ENCODE data around the gene MPZL1.

The MPZL1 gene

GRCh38 chr1:167751676-167752075 lies 29.9 kb downstream of the MPZL1 start:
- no peak for DNase-seq

GRCh38 chr1:167752219-167752985 lies 30.6 kb downstream of the MPZL1 start:
- no peak for DNase-seq

- DNase-seq: no peak
Observed at GRCh38 chr1:167755654-167756053, 33.9 kb downstream of the MPZL1 start.

GRCh38 chr1:167756730-167757405 lies 35.1 kb downstream of the MPZL1 start:
- no peak for DNase-seq

DNA sequence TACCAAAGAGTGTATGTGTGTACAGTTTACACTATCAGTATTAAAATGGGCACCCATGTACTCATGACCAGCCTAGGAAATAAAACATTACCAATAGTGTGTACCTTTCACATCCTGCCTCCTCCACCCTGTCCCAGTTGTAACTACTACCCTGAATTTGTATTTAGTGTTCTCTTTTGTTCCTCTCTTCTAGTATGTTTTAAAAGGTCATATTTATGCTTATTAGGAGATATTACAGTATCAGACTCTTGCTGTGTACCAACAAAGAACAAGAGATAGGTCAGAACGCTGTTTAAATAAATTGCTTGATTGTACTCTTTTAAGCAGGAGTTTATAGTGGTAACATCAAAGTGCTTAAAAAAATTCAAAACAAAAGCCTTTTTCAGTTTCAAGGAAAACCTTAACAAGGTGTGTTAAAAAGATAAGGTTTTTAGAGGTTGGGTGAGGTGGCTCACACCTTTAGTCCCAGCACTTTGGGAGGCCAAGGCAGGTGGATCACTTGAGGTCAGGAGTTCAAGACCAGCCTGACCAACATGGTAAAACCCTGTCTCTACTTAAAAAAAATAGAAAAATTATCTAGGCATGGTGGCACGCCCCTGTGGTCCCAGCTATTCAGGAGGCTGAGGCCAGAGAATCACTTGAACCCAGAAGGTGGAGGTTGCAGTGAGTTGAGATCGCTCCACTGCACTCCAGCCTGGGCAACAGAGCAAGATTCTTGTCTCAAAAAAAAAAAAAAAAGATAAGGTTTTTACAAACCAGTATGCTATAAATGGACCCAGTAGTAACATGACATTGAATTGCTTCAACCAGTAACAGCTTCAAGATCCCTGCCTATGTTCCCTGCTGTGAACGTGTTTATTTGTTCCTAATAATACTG lies 35.9 kb downstream of the MPZL1 start:
- no peak for DNase-seq

DNA sequence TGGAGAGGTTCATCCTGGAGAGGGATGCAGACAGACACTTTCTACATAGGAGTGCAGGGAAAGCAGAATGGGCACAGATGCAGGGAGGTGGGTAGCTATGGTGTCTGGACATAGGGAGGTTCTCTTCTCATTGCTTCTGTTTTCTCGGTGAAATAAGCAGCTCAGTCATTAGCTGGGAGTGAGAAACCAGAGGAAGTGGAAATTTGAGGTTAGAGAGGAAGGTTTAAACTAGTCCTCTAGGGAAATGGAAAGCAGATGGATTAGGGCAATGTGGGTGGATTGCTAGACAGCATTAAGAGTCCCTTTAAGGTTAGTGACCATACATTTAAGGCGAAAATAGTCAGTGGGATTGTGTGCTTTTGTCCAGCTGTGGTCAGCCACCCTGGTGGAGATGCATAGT lies 39.6 kb downstream of the MPZL1 start:
- DNase-seq: no peak

DNA sequence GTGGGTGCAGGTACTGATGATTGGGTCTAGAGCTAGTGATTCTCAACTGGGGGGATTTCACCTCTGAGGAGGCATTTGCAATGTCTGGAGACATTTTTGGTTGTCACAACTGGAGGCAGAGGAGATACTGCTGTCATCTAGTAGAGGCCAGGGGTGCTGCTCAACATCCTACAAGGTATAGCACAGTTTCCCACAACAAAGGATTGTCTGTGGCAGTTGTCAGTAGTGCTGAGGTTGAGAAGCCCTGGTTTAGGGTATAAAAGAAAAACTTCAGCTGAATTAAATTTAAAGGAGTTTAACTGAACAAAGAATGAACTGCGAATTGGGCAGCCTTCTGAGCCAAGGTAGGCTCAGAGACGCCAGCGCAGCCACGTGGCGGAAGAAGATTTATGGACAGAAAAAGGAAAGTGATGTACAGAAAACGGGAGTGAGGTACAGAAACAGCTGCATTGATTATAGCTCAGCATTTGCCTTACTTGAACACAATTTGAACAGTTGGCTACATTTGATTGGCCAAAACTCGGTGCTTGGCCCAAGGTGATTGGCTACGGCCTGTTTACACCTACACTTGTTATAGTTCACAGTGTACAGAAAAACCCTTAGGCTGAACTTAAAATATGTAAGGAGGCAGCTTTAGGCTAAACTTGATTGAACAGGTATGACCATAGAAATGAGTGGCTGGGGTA lies 40.4 kb downstream of the MPZL1 start:
- no peak for DNase-seq

DNA sequence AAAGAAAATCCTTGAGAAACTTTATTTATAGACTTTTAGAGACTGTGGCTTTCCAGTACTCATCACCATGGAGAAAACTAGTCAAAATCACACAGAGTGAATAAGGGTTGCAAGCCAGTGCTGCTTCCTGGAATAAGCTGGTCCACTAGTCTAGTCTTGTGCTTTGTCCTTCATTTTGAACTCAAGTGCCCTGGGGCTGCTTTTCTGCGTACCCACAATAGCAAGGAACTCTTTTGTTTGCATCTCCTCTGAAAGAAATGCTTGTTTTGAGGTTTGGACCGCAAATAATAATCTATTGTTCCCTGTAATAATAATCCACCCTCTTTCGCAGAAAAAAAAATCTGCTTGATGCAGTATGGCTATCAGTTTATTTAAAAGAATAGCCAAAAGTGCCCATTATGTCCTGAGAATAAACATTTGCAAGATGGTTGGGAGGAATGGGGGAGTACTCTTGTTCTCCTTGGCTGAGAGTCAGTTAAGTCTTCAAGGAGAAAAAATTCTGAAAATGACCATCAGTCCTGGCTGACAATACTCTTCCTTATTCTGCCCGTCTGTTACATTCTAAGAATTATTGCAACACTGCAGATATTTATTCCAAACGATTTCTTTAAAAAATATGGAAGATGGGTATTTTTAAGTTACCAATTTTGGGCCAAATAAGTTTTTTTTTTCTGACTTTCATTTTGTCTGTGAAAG lies 41.9 kb downstream of the MPZL1 start:
- DNase-seq: no peak

GRCh38 chr1:167764458-167765330 lies 42.9 kb downstream of the MPZL1 start:
- DNase-seq: no peak

GRCh38 chr1:167765496-167765895 lies 43.7 kb downstream of the MPZL1 start:
- no peak for DNase-seq

GRCh38 chr1:167766538-167766937 lies 44.8 kb downstream of the MPZL1 start:
- DNase-seq: no peak

DNA sequence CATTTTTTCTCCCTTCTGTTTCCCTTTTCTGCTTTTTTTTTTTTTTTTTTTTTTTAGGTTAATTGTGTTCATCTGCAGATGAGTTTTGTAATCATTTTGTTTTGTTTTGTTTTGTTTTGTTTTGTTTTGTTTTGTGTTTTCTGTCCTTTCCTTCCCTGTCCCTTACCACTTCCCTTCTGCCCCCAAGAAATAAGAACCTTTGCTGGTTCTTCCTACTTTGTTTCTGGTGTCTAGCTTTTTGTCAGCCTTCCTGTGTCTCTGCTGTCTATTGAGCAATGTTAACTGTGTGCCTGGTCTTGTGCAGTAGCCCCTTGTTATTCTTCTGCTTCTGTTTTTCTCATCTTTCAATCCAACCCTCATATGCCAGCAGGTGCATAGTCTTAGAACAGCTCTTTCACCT lies 46.0 kb downstream of the MPZL1 start:
- DNase-seq: no peak

GRCh38 chr1:167770127-167770526 lies 48.3 kb downstream of the MPZL1 start:
- DNase-seq: no peak

DNA sequence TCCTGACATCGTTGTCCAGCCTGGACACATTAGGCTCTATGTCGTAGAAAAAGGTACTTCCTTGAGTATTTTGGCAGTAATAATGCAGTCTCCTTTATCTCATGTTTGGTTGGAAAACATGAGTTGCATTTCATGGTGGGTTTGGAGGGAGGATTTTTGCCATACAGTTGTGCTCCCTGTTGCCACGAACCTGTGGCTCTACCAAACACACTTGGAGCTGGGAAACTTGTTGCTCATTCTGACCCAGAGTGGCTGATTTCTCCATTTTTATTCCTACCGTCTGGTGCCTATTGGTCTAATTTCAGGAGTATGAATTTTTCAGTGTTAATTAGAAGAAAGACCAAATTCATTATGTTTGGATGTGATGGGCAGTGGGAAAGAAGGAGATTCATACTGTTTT lies 50.7 kb downstream of the MPZL1 start:
- no peak for DNase-seq

GRCh38 chr1:167773516-167773915 lies 51.7 kb downstream of the MPZL1 start:
- no peak for DNase-seq

GRCh38 chr1:167774710-167775109 lies 52.9 kb downstream of the MPZL1 start:
- DNase-seq: no peak

GRCh38 chr1:167775178-167775577 lies 53.4 kb downstream of the MPZL1 start:
- DNase-seq: no peak

- DNase-seq: no peak
Observed at GRCh38 chr1:167776151-167776550, 54.4 kb downstream of the MPZL1 start.

- no peak for DNase-seq
Observed at GRCh38 chr1:167776616-167777268, 55.0 kb downstream of the MPZL1 start.

DNA sequence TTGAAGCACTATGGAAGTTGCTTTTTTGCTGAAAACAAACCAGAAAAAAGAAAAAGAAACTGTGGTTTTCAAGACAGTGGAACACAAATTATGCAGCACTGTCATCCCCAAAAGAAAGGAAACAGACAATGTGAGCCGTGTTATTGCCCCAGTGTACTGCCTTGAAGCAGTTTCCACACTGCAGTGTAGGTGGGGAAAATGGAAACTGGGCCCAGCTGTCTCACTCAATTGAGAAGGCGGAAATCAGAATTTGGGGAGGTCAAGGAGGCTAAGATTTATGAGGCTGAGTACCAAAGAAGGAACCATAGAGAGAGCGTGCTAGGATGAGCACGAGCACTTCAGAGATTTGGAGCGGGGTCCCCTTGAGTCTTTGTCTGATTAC lies 55.5 kb downstream of the MPZL1 start:
- DNase-seq: no peak

DNA sequence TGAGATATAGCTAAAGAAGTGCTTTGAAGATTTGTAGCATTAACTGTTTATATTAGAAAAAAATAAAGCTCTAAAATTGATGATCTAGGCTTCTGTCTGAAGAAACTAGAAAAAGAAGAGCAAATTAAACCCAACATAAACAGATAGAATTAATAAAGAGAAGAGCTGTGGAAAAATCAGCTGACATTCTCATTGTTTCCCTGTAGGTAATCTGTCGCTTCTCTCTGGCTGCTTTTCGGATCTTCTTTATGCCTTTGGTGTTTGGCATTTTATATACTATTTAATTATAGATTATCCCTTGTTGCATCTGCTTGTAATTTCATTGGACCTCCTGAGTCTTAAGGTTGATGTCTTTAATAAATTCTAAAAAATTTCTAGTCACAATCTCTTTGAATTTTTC lies 59.8 kb downstream of the MPZL1 start:
- no peak for DNase-seq
